NCI-H82 (cell line): ENCODE measurements around the gene WNT7A.
"Not testable (repeated sequence)": the region's sequence is repeated elsewhere in the genome, so short reads cannot be mapped to it uniquely, and the experiment has no call there.

Source experiments
- DNase-seq: peaks from one replicate; lab custom pipeline; 2025; lab: John Stamatoyannopoulos, UW

WNT7A gene

DNA sequence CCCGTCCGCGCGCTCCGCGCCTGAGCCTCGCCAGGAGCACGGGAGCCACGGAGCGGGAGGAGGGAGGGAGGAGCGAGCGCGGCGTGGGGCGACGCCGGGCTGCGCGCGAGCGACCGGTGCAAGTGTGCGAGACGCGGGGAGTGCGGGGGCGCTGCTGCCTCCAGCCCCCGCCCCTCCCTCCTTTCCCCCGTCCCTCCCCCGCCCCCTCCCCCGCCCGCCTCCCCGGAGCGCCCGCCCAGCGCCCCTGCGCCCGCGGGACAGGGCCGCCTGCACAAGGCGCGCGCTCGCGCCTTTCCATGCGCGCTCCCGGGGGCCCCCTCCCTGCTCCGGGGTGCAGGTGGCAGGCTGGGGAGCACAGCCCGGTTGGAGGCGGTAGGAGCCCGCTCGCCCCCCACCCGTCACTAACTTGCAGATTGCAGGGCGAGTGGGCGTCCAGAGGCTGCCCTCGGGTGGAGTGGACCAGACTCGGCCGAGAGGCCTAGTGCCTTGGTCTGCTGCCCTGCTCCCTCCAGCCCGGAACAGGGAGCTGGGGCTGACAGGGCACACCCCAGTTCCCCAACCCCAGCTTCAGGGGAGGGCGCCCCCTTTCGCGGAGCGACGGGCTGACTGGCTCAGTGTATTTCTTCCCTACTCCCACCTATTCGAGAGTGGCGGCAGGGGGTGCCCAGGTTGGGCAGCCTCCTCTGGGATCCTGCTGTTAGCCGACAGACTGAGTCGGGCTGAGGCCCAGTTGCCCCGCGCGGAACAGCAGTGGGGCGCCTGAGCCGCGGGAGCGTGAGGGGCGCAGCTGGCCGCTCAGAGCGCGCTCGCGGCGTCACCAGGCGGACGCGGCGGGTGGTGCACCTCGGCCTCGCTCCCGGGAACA is at the start of gene WNT7A:
Gene WNT7A (minus strand): TSS at position 126 of the 865 bp plus-strand sequence. CDS start 255 bp downstream, outside the sequence.
- peak; percentile 51 for DNase-seq

DNA sequence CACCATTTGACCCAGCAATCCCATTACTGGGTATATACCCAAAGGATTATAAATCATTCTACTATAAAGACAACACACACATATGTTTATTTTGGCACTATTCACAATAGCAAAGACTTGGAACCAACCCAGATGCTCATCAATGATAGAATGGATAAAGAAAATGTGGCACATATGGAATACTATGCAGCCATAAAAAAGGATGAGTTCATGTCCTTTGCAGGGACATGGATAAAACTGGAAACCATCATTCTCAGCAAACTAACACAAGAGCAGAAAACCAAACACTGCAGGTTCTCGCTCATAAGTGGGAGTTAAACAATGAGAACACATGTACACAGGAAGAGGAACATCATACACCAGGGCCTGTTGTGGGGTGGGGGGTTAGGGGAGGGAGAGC is 48.9 kb upstream of the WNT7A start:
- DNase-seq: not testable (repeated sequence)

DNA sequence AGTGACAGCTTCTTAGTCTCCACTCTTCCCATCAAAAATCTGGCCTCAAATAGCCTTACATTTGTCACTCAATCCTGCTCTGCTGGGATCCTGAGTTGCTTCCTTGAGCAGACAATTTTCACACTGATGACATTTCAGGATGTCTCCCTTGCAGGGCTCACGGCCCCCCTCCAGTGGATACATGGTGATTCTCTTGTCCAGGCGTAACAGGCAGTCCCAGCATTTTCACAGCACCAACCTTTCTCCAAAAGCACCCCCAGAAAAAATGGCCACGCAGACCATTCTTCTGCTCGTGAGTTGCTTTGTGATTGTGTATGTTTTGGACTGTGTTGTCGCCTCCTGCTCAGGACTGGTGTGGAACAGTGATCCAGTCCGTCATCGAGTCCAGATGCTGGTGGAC is 47.4 kb upstream of the WNT7A start:
- DNase-seq: peak; percentile 21

DNA sequence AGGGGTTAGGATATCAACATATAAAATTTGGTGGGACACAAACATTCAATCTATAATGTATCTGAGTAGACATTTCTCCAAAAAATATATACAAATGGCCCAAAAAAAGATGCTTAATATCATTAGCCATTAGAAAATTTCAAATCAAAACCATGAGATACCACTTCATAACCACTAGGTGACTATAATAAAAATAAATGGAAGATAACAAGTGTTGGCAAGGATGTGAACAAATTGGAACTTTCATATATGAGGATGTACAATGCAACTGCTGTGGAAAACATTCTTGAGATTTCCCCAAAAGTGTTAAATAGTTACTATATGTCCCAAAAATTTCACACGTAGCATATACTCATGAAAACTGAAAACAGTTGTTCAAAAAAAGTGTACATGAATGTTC is 36.5 kb upstream of the WNT7A start:
- no peak for DNase-seq

DNA sequence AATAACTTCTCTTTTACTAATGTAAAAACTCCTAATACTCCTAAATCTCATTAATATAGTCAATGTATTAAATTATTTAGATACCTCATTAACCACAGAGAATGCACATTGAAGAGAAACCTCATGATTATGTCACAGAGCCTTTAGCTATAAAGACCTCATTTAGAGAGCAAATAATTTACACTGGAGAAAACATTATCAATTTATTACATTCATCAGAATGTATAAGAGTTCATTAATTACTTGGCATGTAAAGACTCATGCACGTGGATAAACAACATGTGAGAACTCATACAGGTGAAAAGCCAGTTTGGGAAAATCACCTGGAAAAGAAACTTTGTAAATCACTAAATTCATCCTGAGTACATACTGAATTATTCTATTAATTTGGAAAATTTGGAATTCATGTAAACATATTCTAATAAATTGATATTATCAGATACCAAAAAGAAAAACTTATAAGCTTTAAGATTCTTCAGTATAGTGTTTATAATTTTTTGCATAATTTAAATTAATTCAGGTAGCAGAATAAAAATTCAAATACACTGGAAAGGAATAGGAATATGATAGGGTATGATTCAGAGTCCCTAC is 22.9 kb upstream of the WNT7A start:
- no peak for DNase-seq

DNA sequence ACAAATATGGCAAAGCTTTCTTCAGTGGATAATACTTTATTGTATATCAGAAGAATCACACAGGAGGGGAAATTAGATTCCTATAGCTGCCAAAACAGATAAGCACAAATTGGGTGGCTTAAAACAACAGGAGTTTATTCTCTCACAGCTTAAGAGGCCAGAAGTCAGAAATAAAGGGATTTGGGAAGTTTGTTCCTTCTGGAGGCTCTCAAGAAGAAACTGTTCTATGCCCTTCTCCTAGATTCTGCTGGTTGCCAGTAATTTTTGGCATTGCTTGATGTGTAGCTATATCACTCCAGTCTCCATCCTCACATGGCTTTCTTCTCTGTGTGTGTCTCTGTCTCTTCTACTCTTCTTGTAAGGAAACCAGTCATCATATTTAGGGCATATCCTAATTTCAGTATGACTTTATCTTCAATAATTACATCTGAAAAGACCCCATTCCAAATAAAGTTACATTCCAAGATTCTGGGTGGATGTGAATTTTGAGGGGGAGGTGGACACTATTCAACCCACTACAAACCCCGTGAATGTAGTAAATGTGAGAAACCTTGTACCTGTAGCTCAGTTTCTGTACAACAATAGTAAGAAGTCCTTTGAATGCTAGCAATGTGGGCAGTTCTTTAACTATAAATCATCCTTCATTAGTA is 22.2 kb upstream of the WNT7A start:
- DNase-seq: no peak

DNA sequence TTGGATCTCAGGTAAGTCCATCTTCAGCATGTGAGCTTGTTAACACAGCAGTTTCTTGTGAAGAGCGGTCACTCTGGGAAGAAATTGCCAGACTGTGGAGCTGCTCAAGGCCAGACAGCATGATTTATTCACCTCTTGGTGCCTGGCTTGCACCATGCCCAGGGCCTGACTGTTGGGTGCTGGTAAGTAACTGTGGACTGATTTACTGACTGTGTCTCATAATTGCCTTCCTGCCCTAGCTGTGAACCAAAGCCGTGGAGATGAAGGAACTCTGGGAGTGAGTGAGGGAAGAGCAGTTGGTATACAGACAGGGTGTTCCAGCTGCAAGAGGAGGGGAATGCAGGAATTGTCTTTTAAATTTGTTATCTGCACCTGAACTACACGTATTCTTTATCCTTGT is 18.5 kb upstream of the WNT7A start:
- no peak for DNase-seq

DNA sequence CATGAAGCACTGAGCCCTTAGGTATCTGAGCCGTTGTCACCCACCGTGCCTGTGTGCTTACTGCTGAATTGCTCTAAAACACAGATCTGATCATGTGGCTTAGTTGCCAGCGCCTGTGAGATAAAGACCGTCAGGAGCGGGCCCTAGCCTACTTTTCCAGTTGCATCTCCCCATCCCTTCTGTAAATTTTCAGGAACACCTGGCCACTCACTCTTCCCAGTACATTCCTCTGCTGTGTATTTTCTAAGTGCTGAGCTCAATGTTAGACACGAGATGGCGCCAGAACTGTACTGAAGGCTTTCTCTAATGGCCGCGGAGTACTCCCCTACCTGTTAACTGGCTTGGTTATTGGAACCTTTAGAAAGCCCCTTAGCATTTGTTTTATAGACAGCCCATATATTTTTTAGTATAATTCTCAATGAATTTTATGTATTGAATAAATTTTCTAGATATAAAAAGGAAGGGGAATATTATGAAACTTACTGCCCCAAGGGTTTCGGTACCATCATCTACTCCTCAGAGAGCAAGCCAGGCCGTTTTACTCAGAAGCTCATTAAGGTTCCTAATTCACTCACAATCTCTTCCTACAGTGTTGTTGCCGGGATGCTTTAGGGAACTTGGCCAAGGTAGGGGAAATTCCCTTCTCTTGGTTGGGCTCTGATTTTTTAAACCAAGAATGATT is 16.7 kb upstream of the WNT7A start:
- peak; percentile 87 for DNase-seq

DNA sequence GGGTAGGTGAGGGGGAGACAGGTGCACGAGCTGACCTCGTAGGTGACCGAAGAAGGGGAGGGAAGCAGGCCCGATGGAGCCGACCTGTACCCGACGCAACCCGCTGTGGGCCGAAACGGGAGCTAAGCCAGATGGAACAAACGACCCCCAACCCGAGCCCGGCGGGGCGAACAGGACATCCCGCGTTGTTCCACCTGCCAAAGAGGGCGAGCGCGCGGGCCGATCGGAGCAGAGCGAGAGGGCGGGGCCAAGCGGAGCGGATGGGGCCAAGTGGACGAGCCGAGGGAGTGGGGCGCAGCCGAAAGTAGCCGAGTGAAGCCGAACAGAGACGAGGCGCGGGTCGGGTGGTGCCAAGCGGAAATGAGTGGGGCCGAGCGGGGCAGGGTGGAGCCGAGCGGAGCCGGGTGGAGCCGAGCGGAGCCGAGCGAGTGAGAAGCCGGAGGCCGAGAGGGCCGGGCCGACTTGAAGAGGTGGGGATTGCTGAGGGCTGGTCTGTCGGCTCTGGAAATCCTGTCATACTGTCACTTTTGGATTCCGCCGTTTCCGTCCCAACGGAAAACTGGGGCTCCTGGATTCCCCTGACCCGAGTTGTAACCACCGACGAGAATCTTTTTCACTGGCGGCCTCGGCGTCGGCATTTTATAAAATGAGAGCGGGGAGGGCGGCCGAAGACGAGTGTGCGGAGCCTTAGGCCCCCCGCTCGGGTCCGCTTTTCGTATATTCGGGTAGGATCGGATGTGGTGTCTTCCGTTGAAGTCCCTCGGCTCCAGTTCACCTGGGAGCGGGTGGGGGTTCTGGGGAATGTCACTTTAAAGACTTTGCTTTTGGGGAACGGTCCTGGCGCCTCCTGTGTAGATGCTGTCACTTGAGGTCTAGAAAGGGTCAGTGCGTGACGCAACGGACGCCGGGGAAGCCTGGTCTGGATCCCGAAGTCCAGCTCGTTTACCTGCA is 15.6 kb upstream of the WNT7A start:
- peak; percentile 93 for DNase-seq

DNA sequence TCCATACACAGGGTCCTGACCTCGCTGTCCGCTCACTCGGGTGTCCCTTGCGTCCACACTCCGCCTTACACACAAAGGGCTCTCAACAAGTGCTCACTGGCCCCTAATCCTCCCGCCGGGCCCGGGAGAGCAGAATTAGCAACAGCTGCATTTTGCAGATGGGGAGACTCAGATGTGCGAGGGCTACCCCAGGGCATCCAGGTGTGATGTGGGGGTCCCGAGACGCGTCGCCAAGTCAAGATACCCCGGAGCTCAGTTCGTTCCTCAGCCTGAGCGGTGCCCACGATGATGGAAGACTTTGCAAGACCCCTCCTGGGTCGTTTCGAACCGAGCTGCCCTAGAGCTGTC is 14.9 kb upstream of the WNT7A start:
- no peak for DNase-seq

DNA sequence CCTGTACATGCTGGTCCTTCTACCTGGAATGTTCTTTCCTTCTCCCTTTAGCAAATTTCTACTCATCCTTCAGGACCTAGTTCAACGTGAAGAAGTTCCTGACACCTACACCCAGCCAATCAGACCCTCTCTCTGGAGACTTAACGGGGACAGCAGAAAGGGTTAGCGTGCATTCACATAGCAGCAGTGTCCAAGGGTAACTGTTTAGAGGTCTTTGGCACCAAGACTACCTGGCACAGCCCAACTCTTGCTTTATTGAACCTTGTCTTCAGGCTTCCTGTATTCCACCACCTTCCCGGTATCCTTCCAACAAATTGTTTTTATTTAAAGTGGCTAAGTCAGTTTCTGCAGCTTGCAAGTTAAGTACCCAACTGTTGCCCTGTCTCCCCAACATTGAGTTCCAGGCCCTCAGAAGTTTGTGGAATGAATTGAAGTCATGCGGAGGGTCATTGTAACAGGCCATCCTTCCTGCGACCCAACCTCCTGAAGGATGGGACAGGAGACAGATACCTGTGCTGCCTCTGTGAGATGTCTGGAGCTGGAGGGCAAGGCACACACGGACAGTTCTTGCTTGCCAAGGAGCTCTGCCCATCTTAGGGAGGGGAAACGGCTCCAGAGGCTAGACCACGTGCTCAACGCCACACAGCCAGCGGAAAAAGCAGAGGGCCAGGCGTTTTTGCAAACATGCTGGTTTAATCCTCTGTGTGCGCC is 14.4 kb upstream of the WNT7A start:
- no peak for DNase-seq

DNA sequence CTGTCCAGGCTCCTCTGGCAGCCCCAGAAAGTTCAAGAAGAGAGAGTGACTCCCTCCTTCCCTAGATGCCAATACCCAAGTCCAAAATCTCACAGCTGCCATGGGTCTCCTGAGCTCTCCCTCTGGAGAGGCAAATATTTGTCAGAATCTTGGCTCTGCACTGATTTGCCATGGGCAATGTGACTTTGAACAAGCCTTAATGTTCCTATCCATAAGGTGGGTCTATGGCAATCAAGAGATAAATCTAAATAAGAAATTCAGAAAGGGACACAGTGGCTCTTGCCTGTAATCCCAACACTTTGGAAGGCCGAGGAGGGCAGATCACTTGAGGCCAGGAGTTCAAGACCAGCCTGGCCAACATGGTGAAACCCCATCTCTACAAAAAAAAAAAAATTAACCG is 12.4 kb upstream of the WNT7A start:
- no peak for DNase-seq

DNA sequence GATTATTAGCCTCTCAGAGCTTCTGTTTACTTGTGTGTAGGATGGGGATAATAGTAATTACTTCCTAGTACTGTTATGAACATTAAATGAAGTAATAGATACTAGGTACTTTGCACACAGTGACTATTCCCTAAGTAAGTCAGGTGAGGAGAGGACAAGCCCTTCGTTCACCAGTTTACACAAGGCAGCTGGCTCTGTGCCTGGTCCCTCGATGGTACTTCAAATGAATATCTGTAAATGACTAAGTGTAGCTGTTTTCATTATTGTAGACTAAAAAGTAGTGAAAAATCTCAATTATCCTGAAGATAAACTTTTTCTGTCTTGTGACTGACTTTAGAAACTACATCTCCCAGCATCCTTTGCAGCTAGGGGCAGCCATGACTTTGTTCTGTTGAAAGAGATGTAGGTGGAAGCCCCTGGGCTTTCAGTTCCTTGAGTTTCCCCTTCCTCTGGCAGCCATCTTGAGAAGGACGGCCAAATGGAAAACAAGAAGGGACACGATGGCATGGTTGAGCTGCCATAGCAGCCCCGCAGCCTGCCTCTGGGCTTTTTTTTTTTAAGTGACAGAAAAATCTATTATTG is 11.7 kb upstream of the WNT7A start:
- peak; percentile 48 for DNase-seq

DNA sequence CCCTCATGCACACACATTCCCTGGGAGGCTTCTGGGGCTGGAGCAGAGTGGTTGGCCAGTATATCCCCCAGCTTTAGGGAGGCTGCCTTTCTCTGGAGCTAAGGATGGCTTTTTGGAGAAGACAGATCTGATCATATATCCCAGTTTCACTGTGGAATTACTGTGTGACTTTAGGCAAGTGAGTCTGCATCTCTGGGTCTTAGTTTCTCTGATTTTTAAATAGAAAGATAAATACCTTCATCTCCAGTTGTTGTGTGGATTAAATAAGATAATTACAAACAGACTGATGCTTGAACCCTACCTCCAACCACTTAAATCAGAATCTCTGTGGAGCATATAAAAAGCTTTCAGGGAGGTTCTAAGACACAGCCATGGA is 11.1 kb upstream of the WNT7A start:
- no peak for DNase-seq

DNA sequence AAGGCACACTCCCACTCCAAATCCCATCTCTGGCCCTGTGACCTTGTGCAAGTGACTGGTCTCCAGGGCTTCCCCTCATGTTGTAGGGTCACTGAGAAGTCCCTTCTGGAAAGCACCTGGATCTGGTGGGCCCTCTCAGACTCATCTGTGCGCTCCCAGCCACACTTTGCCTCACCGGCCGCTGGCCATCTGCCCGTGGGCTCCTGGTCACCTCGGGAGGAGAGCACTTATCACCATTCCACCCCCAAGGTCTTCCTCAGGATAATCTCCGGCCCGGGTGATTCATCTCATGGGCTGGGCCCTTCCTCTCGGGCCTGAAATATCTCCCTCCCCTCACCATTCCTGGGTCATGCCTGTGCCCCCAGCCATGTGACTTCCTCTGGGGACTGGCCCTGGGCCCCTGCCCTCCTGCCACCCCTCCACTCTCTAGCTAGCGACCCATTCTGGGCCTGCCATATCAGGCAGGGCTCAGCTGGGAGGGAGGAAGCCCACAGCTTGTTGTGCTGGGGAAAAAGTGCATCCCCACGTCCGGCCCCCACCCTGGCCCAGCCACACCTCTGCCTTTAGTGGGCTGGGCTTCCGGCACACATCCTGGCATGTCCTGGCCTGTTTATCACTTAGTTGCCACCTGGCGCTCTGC is 10.6 kb upstream of the WNT7A start:
- no peak for DNase-seq

DNA sequence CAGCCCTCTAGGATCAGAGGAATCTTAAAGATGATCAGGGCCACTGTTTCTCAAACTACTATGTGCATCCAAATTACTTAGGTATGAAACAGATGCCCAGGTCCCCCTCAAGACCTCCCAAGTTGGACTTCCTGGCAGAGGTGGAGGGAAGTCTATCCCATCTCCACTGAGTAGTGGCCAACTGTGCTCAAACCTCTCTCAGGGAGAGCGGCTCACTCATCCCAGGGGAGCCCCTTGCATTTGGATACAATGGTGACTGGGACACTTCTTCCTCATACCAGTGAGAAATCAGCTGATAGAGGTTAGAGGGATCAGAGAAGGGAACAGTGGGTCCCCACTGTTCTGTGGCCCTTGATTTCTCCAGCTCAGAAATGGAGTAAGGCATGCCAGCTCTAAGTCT is 8.7 kb upstream of the WNT7A start:
- no peak for DNase-seq

DNA sequence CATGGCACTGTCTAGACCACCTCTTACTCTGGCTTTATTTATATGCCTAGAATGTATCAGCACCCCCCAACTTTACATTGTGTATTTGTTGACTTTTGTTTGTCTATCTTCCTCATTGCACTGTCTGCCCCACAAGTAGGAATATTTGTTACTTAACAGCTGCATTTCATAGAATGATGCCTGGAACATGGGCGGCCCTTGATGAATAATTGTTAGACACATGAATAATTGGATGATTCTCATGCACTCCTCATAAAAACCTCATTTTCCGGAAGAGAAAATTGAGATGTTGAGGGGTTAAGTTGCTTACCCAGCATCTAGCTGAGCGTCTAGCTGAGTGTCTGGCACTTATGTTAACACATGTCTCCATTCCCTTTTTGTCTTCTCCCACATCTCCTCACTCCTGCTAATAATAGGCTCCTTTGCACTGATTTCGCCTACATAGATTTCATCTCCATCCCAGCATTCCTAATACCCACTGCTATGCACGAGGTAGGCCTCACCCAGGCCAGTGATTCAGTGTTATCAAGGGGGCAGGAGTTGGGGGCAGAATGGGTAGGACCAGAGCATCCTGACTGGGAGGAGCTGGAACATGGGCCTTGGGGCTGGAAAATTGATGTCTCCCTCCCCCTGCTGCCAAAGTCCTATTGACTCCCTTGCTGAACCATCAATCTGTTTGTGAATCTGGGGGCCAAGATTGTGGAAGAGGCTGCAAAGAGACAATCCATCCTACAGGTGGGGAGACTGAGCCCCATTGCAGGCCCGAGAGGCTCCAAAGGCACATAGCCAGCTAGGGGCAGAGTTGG is 7.8 kb upstream of the WNT7A start:
- no peak for DNase-seq

DNA sequence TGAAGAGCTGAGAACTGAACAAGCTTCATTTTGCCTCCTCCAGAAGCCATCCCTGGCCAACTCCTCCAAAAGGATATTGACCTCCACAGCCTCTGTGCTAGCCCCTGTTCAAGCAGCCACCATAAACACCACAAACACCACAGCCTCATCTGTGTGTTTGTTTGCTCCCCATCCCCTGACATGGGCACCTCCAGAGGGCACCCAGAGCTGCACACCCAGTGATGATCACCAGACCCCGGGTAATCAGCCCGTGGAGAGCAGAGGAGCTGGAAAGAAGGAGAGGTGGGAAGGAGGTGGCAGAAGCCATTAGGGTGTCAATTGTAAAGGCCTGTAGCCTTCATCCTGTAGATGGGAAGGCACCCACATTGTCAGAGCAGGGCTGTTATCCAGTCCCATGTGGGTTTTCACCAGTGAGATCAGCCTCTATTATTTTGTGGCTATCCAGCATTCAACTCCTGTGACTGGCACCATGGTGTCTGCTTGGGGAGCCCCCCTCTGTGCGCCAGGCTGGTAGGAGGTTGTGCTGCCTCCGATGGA is 6.8 kb upstream of the WNT7A start:
- DNase-seq: no peak

DNA sequence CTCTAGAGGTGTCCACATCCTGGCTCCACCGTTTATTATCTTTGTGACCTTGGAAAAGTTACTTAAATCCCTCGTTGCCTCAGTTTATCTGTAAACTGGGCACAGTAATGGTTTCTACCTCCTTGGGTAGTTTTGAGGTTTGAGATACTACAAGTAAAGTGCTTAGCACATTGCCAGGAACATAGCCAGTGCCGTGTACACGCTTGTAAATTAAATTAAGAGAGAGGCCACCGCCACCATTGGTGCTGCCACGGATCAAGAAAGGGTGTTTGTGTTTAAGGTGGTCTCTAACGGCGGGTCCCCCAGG is 5.8 kb upstream of the WNT7A start:
- DNase-seq: no peak
